HT-29 (cell line): ENCODE data around the gene ODC1. TPM values are rescaled to one million over a fixed set of nuclear protein-coding genes. Genes with fewer than 3 reads are reported as not detected.
"Not testable (repeated sequence)": the region's sequence is repeated elsewhere in the genome, so short reads cannot be mapped to it uniquely, and the experiment has no call there.

Source experiments
- DNase-seq: peaks from one replicate; pipeline ENCODE4 v3.0.0-alpha.2; 2015; ENCODE audit warnings: low spot score
- total RNA-seq: library from RNA; depleted of rRNA; stranded (reverse); fragments of >200 nt; shearing (Covaris generic); gene quantifications from 2 replicates; pipeline ENCODE4 v1.2.3, GENCODE V29; 2014; rRNA removed

The ODC1 gene
- 323 and 427 TPM in 2 replicates for total RNA-seq

GRCh38 chr2:10447895-10448575, at the start of gene ODC1:
Gene ODC1, minus strand, starts transcription at chr2:10448327. Its CDS starts 3,295 bp downstream, at chr2:10445032.
- DNase-seq = peak; percentile 97

- peak; percentile 87 for DNase-seq
These were observed 49.7 kb upstream of the ODC1 start for GRCh38 chr2:10497797-10498251.

- no peak for DNase-seq
These were observed 47.8 kb upstream of the ODC1 start for GRCh38 chr2:10495988-10496313.

- peak; percentile 35 for DNase-seq
These were observed 47.3 kb upstream of the ODC1 start for GRCh38 chr2:10495311-10495987.

DNA sequence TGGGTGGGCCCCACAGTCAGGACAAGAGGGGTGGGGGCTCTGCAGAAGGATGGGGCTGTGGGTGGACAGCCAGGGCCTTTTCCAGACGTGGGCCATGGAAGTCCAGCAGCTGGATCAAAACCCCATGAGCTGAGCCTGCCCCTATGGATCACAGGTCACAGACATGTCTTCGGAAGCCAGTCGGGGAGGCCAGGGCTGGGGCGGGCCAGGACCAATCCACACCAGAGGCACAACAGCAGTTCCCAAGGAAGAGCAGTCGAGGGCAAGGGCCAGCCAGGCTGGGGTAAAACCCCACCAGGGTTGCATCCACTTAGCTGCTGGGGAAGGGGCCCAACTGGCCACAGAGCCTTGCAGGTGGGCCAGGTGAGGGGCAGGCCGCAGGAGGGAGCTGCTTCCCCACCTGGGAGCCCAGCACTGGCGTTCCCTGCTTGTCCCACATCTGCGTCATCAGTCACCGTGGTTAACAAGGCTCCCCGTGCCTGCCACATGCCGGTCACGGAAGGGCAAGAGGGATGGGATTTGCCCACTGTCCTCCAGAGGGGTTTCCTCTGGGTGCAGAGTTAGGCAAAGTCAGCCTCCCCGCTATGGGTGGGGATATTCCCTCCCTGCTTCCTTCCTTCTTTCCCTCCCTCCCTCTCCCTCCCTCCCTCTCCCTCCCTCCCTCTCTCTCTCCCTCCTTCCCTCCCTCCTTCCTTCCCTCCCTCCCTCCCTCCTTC, 46.4 kb upstream of the ODC1 start:
- no peak for DNase-seq

DNA sequence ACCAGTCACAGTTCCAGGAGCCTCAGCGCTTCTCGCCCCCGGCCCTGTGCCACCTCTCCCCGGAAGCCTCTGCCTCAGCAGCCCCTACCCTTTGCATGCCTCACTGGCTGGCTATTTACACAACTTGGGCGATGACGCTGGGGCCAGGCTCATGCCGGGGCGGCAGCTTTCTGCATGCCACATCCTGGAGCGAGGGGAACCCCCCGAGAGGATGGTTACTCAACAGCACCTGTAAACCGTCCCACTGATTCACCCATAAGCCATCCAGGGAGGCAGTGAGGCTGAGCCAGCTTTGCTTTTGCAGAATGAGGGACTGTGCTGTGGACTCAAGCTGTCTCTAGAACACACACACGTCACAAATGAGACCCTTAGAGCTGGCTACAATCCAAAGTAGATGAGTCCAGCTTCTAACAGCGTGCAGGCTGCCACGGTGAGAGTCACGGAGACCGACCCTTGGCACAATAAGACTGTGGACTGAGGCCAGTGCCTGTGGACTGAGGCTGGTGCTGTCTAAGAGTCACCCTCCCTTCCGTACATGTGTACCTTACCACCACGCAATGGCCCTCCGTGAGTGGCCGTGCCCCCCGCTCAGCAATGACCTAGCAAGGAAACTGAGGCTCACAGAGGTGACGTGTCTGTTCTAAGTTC, 45.6 kb upstream of the ODC1 start:
- DNase-seq = peak; percentile 72

DNA sequence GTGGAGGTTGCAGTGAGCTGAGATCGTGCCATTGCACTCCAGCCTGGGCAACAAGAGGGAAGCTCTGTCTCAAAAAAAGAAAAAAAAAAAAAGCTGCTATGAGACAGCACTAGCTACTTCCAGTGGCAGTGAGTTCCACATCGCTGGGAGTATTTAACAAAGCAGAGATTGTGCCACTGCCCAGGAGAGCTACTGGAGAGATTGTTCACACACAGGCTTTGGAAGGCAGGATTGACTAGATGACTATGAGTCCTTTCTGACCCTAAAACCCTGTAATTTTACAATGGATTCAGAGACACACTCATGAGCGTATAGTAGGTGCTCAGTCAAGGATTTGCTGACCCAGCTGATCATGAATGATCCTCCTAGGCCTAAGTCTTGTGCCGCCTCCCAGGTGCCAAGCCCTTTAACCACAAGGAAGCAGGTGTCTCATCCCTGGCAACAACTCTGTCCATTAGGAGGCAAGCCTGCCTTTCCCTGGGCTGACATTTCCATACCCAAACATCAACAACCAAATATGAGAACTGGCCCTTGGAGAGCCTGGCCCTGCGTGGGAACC, 45.0 kb upstream of the ODC1 start:
- DNase-seq = peak; percentile 65

DNA sequence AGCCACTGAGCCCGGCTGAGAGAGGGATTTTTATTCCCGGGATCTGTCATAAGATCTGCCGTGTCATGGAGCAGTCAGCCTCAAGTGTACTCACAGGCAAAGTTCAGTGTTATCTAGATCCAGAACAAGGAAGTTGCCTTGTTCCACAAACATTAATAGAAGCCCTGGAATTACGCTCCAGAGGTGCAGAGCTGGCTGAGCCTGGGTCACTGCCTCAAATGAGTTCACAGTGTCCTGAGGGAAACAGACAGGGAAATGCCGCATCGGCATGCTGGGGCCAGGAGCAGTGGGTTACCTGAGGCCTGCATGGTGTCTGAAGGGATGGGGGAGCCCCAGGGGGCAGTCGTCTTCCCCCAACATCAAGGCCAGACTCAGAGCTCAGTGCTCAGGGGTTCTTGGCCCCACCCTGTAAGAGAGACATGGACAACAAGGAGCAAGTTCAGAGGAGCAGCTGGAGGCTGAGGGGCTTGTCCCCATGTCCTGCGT, 42.7 kb upstream of the ODC1 start:
- peak; percentile 70 for DNase-seq

GRCh38 chr2:10489842-10490555, 41.9 kb upstream of the ODC1 start:
- DNase-seq = no peak

- not testable (repeated sequence) for DNase-seq
These were observed 40.0 kb upstream of the ODC1 start for GRCh38 chr2:10488142-10488541.

- DNase-seq = not testable (repeated sequence)
These were observed 39.6 kb upstream of the ODC1 start for GRCh38 chr2:10487741-10488104.

- peak; percentile 75 for DNase-seq
These were observed 39.1 kb upstream of the ODC1 start for GRCh38 chr2:10487081-10487740.

GRCh38 chr2:10486601-10487079, 38.5 kb upstream of the ODC1 start:
- peak; percentile 84 for DNase-seq

GRCh38 chr2:10486091-10486490, 38.0 kb upstream of the ODC1 start:
- no peak for DNase-seq

DNA sequence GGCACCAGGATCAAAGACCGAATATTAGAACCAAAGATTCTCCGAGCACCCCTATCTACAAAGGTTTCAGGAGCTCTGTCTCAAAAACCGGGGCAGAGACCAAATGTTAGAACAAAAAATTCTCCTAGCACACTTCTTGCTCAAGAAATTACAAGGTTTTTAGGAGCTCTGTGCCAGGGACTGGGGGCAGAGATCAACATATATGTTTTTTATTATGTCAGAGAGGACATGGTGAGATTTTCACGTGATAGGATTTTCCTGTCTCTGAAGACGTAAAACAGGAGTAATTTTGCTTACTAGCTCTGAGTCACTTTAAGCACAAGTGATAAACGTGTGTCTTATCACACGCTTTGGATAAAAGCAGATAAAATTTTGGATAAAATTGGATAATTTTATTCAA, 34.8 kb upstream of the ODC1 start:
- no peak for DNase-seq

DNA sequence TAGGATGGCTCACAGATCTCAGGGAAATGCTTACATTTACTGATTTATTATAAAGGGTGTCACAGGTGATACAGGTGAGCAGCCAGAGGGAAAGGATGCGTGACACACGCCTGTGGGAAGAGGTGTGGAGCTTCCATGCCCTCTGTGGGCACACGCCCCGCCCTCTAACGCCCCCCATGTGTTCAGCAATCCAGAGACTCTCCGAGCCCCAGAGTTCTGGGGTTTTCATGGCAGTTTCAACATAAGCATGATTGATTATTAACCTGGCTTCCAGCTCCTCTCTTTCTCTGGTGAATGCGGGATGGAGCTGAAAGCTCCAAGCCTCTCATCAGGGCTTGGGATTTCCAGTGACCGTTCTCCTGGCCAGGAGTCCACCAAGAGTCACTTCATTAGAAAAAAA, 34.3 kb upstream of the ODC1 start:
- no peak for DNase-seq

- DNase-seq = no peak
These were observed 33.6 kb upstream of the ODC1 start for GRCh38 chr2:10481666-10482157.

DNA sequence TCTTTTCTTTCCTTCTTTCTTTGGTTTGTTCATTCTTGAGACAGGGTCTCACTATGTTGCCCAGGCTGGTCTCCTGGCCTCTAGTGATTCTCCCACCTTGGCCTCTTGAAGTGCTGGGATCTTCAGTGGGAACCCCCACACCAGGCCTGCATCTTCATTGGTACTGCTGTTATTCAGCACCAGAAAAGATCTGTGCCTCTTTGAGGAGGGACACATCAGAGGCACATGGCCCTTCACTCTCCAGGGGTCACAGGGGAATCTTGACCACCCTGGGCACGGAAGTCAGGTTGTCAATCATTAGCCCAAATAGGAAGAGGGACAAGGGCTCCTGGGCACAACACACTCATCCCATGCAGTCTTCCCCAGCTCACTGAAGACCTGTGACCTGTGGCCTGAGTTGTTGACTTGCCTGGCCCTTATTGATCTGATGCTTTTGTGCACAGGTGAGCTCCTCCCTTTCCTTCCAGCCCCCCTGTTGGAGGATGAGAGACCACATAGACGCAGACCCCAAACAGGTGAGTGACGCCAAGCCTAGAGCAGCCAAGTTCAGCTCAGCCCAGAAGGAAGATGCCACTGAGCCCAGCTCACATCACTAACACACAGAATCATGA, 33.0 kb upstream of the ODC1 start:
- DNase-seq = no peak

GRCh38 chr2:10480359-10480949, 32.3 kb upstream of the ODC1 start:
- DNase-seq = no peak
